ENCODE results near the gene RNF168. TPM values are rescaled to one million over a fixed set of nuclear protein-coding genes. Genes with fewer than 3 reads are reported as not detected.

Gene RNF168
- total and polyA plus RNA-seq, 3 experiments from 2014 or later = 12.9 to 31.1 (median 29.8) TPM

Other genes with a start within 250 kb of the RNF168 start
- 10 to 100 TPM; 60.1 to 61.0 TPM for gene PCYT1A, start 216.0 kb downstream of the RNF168 start, total RNA-seq
- gene PCYT1A, start 216.0 kb downstream of the RNF168 start, polyA plus RNA-seq = 20.0 TPM
- 10 to 100 TPM in 1 of 2 experiments, 1 to 10 TPM in 1; 8.6 to 10.7 TPM for gene DYNLT2B, start 185.5 kb downstream of the RNF168 start, total RNA-seq
- gene DYNLT2B, start 185.5 kb downstream of the RNF168 start, polyA plus RNA-seq = 10.9 TPM
- under 1 TPM; 0.35 to 0.62 TPM for gene TM4SF19, start 165.4 kb downstream of the RNF168 start, total RNA-seq
- 1.2 TPM for gene TM4SF19, start 165.4 kb downstream of the RNF168 start, polyA plus RNA-seq
- gene UBXN7, start 71.3 kb downstream of the RNF168 start, total RNA-seq = 10 to 100 TPM; 51.7 to 52.1 TPM
- 32.6 TPM for gene UBXN7, start 71.3 kb downstream of the RNF168 start, polyA plus RNA-seq
- not detected for gene SMCO1, start 11.6 kb upstream of the RNF168 start, total RNA-seq
- not detected for gene SMCO1, start 11.6 kb upstream of the RNF168 start, polyA plus RNA-seq
- 10 to 100 TPM; 26.7 to 28.8 TPM for gene WDR53, start 64.8 kb upstream of the RNF168 start, total RNA-seq
- 21.5 TPM for gene WDR53, start 64.8 kb upstream of the RNF168 start, polyA plus RNA-seq
- 10 to 100 TPM; 29.3 to 30.1 TPM for gene FBXO45, start 64.9 kb upstream of the RNF168 start, total RNA-seq
- gene FBXO45, start 64.9 kb upstream of the RNF168 start, polyA plus RNA-seq = 5.6 TPM
- 10 to 100 TPM; 15.6 to 17.0 TPM for gene NRROS, start 135.9 kb upstream of the RNF168 start, total RNA-seq
- 3.5 TPM for gene NRROS, start 135.9 kb upstream of the RNF168 start, polyA plus RNA-seq
- gene CEP19, start 208.5 kb upstream of the RNF168 start, total RNA-seq = 1 to 10 TPM; 7.3 to 7.4 TPM
- 7.4 TPM for gene CEP19, start 208.5 kb upstream of the RNF168 start, polyA plus RNA-seq
- gene PIGX, start 208.6 kb upstream of the RNF168 start, total RNA-seq = 10 to 100 TPM; 49.0 to 50.5 TPM
- 38.7 TPM for gene PIGX, start 208.6 kb upstream of the RNF168 start, polyA plus RNA-seq
- gene PAK2, start 236.1 kb upstream of the RNF168 start, total RNA-seq = 10 to 100 TPM; 81.2 to 85.4 TPM
- 38.0 TPM for gene PAK2, start 236.1 kb upstream of the RNF168 start, polyA plus RNA-seq

All from CD8-positive, alpha-beta memory T cell (primary cell).